ENCODE results near the gene TTC9C.

GRCh38 chr11:62689421-62690183 lies 38.7 kb upstream of the TTC9C start, which contains the start of gene LRRN4CL:
- TF ChIP-seq CTCF (IDR thresholded peaks at IDR 0.05) (no peak), ZFX (IDR thresholded peaks at IDR 0.05; ENCODE audit: borderline replicate concordance) (no peak)

Data from 22Rv1 (cell line).